COLO668 (cell line): ENCODE results near the gene LCN9.
A peak's percentile ranks its signal among the peaks of the same experiment; 100 is the strongest.
"Not testable (repeated sequence)": the region's sequence is repeated elsewhere in the genome, so short reads cannot be mapped to it uniquely, and the experiment has no call there.

Source experiments
- DNase-seq: peaks from one replicate; lab custom pipeline; 2025; ENCODE audit not compliant: unreplicated experiment; lab: John Stamatoyannopoulos, UW

Gene LCN9

GRCh38 chr9:135644631-135645218, 18.4 kb upstream of the LCN9 start:
- no peak for DNase-seq

GRCh38 chr9:135647884-135648283, 15.2 kb upstream of the LCN9 start:
- no peak for DNase-seq

- DNase-seq, result no peak
Observed at GRCh38 chr9:135648494-135649410, 14.4 kb upstream of the LCN9 start.

- no peak for DNase-seq
Observed at GRCh38 chr9:135649508-135649907, 13.6 kb upstream of the LCN9 start.

- DNase-seq, result no peak
Observed at GRCh38 chr9:135650408-135650807, 12.7 kb upstream of the LCN9 start.

GRCh38 chr9:135655317-135655716, 7.8 kb upstream of the LCN9 start:
- peak; percentile 4 for DNase-seq

GRCh38 chr9:135657416-135657815, 5.7 kb upstream of the LCN9 start:
- DNase-seq, result no peak

GRCh38 chr9:135659252-135659651, 3.9 kb upstream of the LCN9 start:
- no peak for DNase-seq

- DNase-seq, result no peak
Observed at GRCh38 chr9:135660407-135660806, 2.7 kb upstream of the LCN9 start.

GRCh38 chr9:135661816-135662560, 1.1 kb upstream of the LCN9 start:
- DNase-seq, result no peak

- no peak for DNase-seq
Observed at GRCh38 chr9:135663451-135663770, 302 bp downstream of the LCN9 start.

- DNase-seq, result no peak
Observed at GRCh38 chr9:135663857-135664256, 748 bp downstream of the LCN9 start.

GRCh38 chr9:135664266-135664665, 1.2 kb downstream of the LCN9 start:
- DNase-seq, result no peak

GRCh38 chr9:135664801-135665794, 2.0 kb downstream of the LCN9 start:
- DNase-seq, result no peak

GRCh38 chr9:135665795-135666189, 2.7 kb downstream of the LCN9 start:
- DNase-seq, result no peak

GRCh38 chr9:135666534-135667462, 3.7 kb downstream of the LCN9 start:
- DNase-seq, result no peak

- no peak for DNase-seq
Observed at GRCh38 chr9:135667463-135668001, 4.4 kb downstream of the LCN9 start.

- DNase-seq, result not testable (repeated sequence)
Observed at GRCh38 chr9:135669018-135669417, 5.9 kb downstream of the LCN9 start.

- DNase-seq, result no peak
Observed at GRCh38 chr9:135669616-135670285, 6.6 kb downstream of the LCN9 start.
